ENCODE results near the gene PCNX3.

DNA sequence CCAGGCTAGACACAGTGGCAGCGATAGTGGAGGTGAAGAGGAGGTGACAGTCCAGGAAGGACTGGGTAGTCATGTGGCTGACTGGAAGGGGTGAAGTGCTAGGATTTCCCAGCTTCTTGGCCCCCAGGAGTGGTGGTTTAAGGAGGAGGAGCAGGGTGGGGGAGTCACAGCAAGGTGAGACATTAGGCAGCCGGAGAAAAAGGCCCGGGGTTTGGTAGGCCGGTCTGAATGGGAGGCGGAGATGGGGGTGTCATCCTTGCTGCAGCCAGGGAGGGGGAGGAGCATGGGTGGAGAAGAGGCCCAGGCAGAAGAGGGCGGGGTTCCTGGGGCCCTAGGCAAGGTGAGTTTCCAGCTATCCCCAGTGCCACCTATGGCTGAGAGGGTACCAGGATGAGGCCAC, 28.4 kb downstream of the PCNX3 start:
- TF ChIP-seq SUZ12 (IDR thresholded peaks at IDR 0.05; ENCODE audit: extremely low read depth, insufficient read depth, insufficient read length) = no peak
- no peak for TF ChIP-seq ZNF274 (IDR thresholded peaks at IDR 0.05; ENCODE audit: low read depth, low read length)
